ENCODE results near the gene TIMM17B.

TIMM17B gene

GRCh38 chrX:48935301-48935670, 37.7 kb upstream of the TIMM17B start:
- peaks cover 77% of the 10 kb centered on the region for H3K4me1 ChIP-seq (ENCODE audit: low read depth, poor library complexity, severe bottlenecking)

DNA sequence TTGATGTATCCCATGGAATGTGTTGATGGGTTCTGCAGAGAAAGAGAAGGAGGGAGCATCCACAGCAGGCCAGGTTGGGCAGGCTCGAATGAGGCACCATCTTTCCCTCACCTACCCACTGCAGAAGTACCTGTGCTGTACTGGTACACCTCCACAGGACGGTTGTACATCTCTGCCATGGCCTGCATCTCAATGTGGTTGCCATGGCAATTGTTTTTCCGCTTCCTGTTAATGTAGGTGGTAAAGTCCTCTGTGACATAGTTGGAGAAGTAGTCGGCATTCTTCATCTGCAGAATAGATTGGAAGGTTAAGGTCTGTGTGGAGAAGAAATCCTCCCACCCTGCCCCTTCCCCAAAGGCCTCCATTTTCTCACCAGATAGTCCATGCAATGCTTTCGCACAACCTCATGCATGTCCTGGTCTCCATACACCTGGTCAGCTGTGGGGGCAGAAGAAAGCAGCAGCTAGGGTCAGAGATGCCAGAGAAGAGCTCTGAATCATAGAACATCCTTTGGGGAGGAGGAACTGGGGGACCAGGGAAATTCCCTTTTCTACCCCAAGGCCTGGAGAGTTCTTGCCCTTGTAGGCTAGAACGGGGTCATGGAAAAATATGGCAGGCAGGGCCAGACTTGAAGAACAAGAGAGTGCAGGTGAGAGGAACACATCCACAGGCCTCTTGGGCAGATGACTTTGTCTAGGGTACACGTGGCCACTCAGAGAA, 37.2 kb upstream of the TIMM17B start:
- peak overlapping the region; percentile 18; the same call in 1 of the 2 replicates for H3K4me2 ChIP-seq
- H3K4me3 ChIP-seq (IDR thresholded peaks at IDR 0.05; ENCODE audit: insufficient read depth, low read depth, low read length), result no peak overlapping the region
- H2AFZ ChIP-seq (ENCODE audit: low read depth), result no peak overlapping the region
- H3K27ac ChIP-seq, result peak overlapping the region; percentile 18; the same call in 1 of the 2 replicates
- no peaks in the 10 kb centered on the region; the same call in 1 of the 2 replicates for H3K79me2 ChIP-seq (ENCODE audit: insufficient read depth, low read depth)
- peaks cover 72% of the 10 kb centered on the region for H3K4me1 ChIP-seq (ENCODE audit: low read depth, poor library complexity, severe bottlenecking)
- H3K27me3 ChIP-seq (ENCODE audit: insufficient read depth, low read depth), result no peaks in the 10 kb centered on the region
- TF ChIP-seq CTCF (conservative IDR thresholded peaks at IDR 0.05; ENCODE audit: low read depth, low read length), result no peak
- no peaks in the 10 kb centered on the region for H3K36me3 ChIP-seq (ENCODE audit: insufficient read depth)
- H3K9ac ChIP-seq, result no peak overlapping the region
- H4K20me1 ChIP-seq (ENCODE audit: insufficient read depth), result no peaks in the 10 kb centered on the region

More at GRCh38 chrX:48935301-48935670, 37.7 kb upstream of the TIMM17B start:
- H3K27ac ChIP-seq, result peak overlapping the region; percentile 18; the same call in 1 of the 2 replicates
- H2AFZ ChIP-seq (ENCODE audit: low read depth), result no peak overlapping the region
- H3K27me3 ChIP-seq (ENCODE audit: insufficient read depth, low read depth), result no peaks in the 10 kb centered on the region
- no peaks in the 10 kb centered on the region; the same call in 1 of the 2 replicates for H3K79me2 ChIP-seq (ENCODE audit: insufficient read depth, low read depth)
- TF ChIP-seq CTCF (conservative IDR thresholded peaks at IDR 0.05; ENCODE audit: low read depth, low read length), result no peak
- H3K9ac ChIP-seq, result no peak overlapping the region
- H3K4me3 ChIP-seq (IDR thresholded peaks at IDR 0.05; ENCODE audit: insufficient read depth, low read depth, low read length), result no peak overlapping the region
- H3K36me3 ChIP-seq (ENCODE audit: insufficient read depth), result no peaks in the 10 kb centered on the region
- peak overlapping the region; percentile 18; the same call in 1 of the 2 replicates for H3K4me2 ChIP-seq
- no peaks in the 10 kb centered on the region for H4K20me1 ChIP-seq (ENCODE audit: insufficient read depth)

- peak overlapping the region; percentile 53 for H3K27ac ChIP-seq
- H3K36me3 ChIP-seq (ENCODE audit: insufficient read depth), result no peaks in the 10 kb centered on the region
- H3K4me3 ChIP-seq (IDR thresholded peaks at IDR 0.05; ENCODE audit: insufficient read depth, low read depth, low read length), result no peak overlapping the region
- no peaks in the 10 kb centered on the region for H4K20me1 ChIP-seq (ENCODE audit: insufficient read depth)
- H3K79me2 ChIP-seq (ENCODE audit: insufficient read depth, low read depth), result no peaks in the 10 kb centered on the region; the same call in 1 of the 2 replicates
- peaks cover 64% of the 10 kb centered on the region for H3K4me1 ChIP-seq (ENCODE audit: low read depth, poor library complexity, severe bottlenecking)
- no peak overlapping the region for H2AFZ ChIP-seq (ENCODE audit: low read depth)
- H3K27me3 ChIP-seq (ENCODE audit: insufficient read depth, low read depth), result no peaks in the 10 kb centered on the region
- H3K9ac ChIP-seq, result no peak overlapping the region
- H3K4me2 ChIP-seq, result peak overlapping the region; percentile 37; the same call in 1 of the 2 replicates
- no peak for TF ChIP-seq CTCF (conservative IDR thresholded peaks at IDR 0.05; ENCODE audit: low read depth, low read length)
These were observed 36.2 kb upstream of the TIMM17B start for GRCh38 chrX:48933757-48934156.

GRCh38 chrX:48927736-48928382, 30.3 kb upstream of the TIMM17B start:
- no peak overlapping the region for H3K9ac ChIP-seq
- H3K4me1 ChIP-seq (ENCODE audit: low read depth, poor library complexity, severe bottlenecking), result peaks cover 69% of the 10 kb centered on the region
- no peak for TF ChIP-seq CTCF (conservative IDR thresholded peaks at IDR 0.05; ENCODE audit: low read depth, low read length)
- no peak overlapping the region for H2AFZ ChIP-seq (ENCODE audit: low read depth)
- no peak overlapping the region for H3K27ac ChIP-seq
- H3K4me3 ChIP-seq (IDR thresholded peaks at IDR 0.05; ENCODE audit: insufficient read depth, low read depth, low read length), result no peak overlapping the region
- no peaks in the 10 kb centered on the region for H3K27me3 ChIP-seq (ENCODE audit: insufficient read depth, low read depth)
- peak overlapping the region; percentile 25; the same call in 1 of the 2 replicates for H3K4me2 ChIP-seq
- H3K36me3 ChIP-seq (ENCODE audit: insufficient read depth), result no peaks in the 10 kb centered on the region
- H4K20me1 ChIP-seq (ENCODE audit: insufficient read depth), result no peaks in the 10 kb centered on the region
- peaks cover 5% of the 10 kb centered on the region; the same call in 1 of the 2 replicates for H3K79me2 ChIP-seq (ENCODE audit: insufficient read depth, low read depth)

Measured in KMS-11 (cell line).